KMS-11 (cell line): ENCODE results near the gene DDX4.
A peak's percentile ranks its signal among the peaks of the same experiment; 100 is the strongest.
"Not testable (repeated sequence)": the region's sequence is repeated elsewhere in the genome, so short reads cannot be mapped to it uniquely, and the experiment has no call there.

Source experiments
- H2AFZ ChIP-seq: fragments of 200-600 bp; sonication (generic); 2 replicates; pipeline ENCODE4 v1.6.1; 2016; ENCODE audit warnings: antibody characterized with exemption, mixed run types, low read depth
- H3K27ac ChIP-seq: fragments of 200-600 bp; sonication (generic); 2 replicates; pipeline ENCODE4 v1.6.1; 2016; ENCODE audit warnings: mild to moderate bottlenecking, mixed run types
- H3K27me3 ChIP-seq: fragments of 200-600 bp; sonication (generic); 2 replicates; pipeline ENCODE4 v1.6.1; 2017; ENCODE audit warnings: mild to moderate bottlenecking, low read depth, mixed run types, moderate library complexity; ENCODE audit not compliant: insufficient read depth
- H3K36me3 ChIP-seq: fragments of 200-600 bp; sonication (generic); 2 replicates; pipeline ENCODE4 v1.6.1; 2017; ENCODE audit warnings: mild to moderate bottlenecking, mixed run types; ENCODE audit not compliant: insufficient read depth
- H3K4me1 ChIP-seq: fragments of 200-600 bp; sonication (generic); 2 replicates; pipeline ENCODE4 v1.6.1; 2016; ENCODE audit warnings: mild to moderate bottlenecking, low read depth, mixed run types; ENCODE audit not compliant: poor library complexity, severe bottlenecking
- H3K4me2 ChIP-seq: fragments of 200-600 bp; sonication (generic); 2 replicates; pipeline ENCODE4 v1.7.0; 2016; ENCODE audit warnings: mild to moderate bottlenecking, mixed run types
- H3K4me3 ChIP-seq: fragments of 200-600 bp; sonication (generic); IDR thresholded peaks from 2 replicates; pipeline ENCODE4 v1.6.1; 2017; ENCODE audit warnings: low read depth, low read length, mixed read lengths; ENCODE audit not compliant: insufficient read depth
- H3K79me2 ChIP-seq: fragments of 200-600 bp; sonication (generic); 2 replicates; pipeline ENCODE4 v1.6.1; 2016; ENCODE audit warnings: low read depth, mixed run types; ENCODE audit not compliant: insufficient read depth
- H3K9ac ChIP-seq: fragments of 200-600 bp; sonication (generic); 2 replicates; pipeline ENCODE4 v1.6.1; 2016; ENCODE audit warnings: mild to moderate bottlenecking, mixed run types
- H4K20me1 ChIP-seq: fragments of 200-600 bp; sonication (generic); 2 replicates; pipeline ENCODE4 v1.6.1; 2016; ENCODE audit warnings: mild to moderate bottlenecking, mixed run types; ENCODE audit not compliant: insufficient read depth
- TF ChIP-seq, protein P1 (sequence below): fragments of 200-600 bp; sonication (generic); conservative IDR thresholded peaks from 2 replicates; pipeline ENCODE4 v1.6.1; 2017; ENCODE audit warnings: low read depth, mild to moderate bottlenecking, antibody characterized with exemption, low read length, moderate library complexity, mixed read lengths

The DDX4 gene

DNA sequence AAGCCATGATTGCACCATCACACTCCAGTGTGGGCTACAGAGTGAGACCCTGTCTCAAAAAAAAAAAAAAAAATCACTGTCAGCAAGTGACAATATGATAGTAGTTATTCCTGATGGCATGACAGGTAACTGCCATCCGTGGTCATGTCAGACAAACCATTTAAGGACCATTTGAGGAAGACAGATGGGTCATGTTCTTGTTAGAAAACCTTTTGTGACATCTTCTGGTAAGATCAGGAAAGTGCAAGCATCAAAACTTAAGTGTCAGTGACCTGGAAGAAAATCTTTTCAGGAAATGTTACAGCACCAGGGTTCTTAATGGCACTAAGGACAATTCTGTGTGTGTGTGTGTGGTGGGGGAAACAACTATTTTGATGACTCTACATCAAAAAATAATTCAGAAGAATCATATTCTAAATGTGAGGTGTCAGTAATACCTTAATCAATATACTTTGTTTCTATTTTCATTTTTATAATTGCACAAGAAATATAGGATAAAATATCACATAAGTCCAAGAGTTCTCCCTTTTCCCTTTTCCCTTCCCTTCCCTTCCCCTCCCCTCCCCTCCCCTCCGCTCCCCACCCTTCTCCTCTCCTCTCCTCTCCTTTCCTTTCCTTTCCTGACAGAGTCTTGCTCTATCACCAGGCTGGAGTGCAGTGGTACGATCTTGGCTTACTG is 43.6 kb upstream of the DDX4 start:
- H2AFZ ChIP-seq = no peak overlapping the region
- H4K20me1 ChIP-seq = no peaks in the 10 kb centered on the region
- TF ChIP-seq, protein P1, sequence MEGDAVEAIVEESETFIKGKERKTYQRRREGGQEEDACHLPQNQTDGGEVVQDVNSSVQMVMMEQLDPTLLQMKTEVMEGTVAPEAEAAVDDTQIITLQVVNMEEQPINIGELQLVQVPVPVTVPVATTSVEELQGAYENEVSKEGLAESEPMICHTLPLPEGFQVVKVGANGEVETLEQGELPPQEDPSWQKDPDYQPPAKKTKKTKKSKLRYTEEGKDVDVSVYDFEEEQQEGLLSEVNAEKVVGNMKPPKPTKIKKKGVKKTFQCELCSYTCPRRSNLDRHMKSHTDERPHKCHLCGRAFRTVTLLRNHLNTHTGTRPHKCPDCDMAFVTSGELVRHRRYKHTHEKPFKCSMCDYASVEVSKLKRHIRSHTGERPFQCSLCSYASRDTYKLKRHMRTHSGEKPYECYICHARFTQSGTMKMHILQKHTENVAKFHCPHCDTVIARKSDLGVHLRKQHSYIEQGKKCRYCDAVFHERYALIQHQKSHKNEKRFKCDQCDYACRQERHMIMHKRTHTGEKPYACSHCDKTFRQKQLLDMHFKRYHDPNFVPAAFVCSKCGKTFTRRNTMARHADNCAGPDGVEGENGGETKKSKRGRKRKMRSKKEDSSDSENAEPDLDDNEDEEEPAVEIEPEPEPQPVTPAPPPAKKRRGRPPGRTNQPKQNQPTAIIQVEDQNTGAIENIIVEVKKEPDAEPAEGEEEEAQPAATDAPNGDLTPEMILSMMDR = peak; percentile 74
- no peak overlapping the region for H3K4me3 ChIP-seq
- no peaks in the 10 kb centered on the region for H3K79me2 ChIP-seq
- no peak overlapping the region for H3K9ac ChIP-seq
- H3K4me1 ChIP-seq = peaks cover 10% of the 10 kb centered on the region
- no peak overlapping the region for H3K27ac ChIP-seq
- H3K4me2 ChIP-seq = no peak overlapping the region
- H3K36me3 ChIP-seq = no peaks in the 10 kb centered on the region
- H3K27me3 ChIP-seq = no peaks in the 10 kb centered on the region

DNA sequence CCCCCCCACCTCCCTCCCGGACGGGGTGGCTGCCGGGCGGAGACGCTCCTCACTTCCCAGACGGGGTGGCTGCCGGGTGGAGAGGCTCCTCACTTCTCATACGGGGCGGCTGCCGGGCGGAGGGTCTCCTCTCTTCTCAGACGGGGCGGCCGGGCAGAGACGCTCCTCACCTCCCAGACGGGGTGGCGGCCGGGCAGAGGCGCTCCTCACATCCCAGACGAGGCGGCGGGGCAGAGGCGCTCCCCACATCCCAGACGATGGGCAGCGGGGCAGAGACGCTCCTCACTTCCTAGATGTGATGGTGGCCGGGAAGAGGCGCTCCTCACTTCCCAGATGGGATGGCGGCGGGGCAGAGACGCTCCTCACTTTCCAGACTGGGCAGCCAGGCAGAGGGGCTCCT is 41.2 kb upstream of the DDX4 start:
- H3K79me2 ChIP-seq, H3K4me2 ChIP-seq, H3K27ac ChIP-seq, H4K20me1 ChIP-seq, H2AFZ ChIP-seq, H3K4me1 ChIP-seq, H3K4me3 ChIP-seq, H3K36me3 ChIP-seq, H3K27me3 ChIP-seq, H3K9ac ChIP-seq: not testable (repeated sequence)

DNA sequence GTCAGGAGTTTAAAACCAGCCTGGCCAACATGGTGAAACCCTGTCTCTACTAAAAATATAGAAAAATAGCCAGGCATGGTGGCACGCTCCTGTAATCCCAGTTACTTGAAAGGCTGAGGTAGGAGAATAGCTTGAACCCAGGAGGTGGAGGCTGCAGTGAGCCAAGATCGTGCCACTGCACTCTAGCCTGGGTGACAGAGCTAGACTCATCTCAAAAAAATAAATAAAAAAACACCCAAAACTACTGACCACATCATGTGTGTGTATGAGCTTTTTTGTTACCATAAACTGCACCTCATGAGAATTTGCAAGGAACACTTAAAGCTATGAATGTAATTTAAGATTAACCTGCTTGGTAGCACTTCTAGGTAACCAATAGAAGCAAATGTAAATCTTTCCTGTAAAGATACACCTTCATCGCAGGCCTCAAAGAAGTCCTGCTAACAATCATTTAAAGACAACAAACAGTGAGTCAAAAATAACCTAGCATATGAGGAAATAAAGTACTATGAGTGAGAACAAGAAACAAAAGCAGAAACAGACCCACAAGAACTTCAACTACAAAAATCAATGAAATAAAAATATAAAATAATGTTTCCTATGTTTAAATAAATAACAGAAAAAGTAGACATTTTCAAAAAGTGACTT is 38.7 kb upstream of the DDX4 start:
- H3K36me3 ChIP-seq = no peaks in the 10 kb centered on the region
- no peak overlapping the region for H2AFZ ChIP-seq
- H3K4me1 ChIP-seq = peaks cover 15% of the 10 kb centered on the region
- H3K27me3 ChIP-seq = no peaks in the 10 kb centered on the region
- no peak overlapping the region for H3K27ac ChIP-seq
- no peak overlapping the region for H3K4me2 ChIP-seq
- H3K79me2 ChIP-seq = no peaks in the 10 kb centered on the region
- no peak overlapping the region for H3K4me3 ChIP-seq
- no peaks in the 10 kb centered on the region for H4K20me1 ChIP-seq
- TF ChIP-seq, protein P1 = no peak
- H3K9ac ChIP-seq = no peak overlapping the region

DNA sequence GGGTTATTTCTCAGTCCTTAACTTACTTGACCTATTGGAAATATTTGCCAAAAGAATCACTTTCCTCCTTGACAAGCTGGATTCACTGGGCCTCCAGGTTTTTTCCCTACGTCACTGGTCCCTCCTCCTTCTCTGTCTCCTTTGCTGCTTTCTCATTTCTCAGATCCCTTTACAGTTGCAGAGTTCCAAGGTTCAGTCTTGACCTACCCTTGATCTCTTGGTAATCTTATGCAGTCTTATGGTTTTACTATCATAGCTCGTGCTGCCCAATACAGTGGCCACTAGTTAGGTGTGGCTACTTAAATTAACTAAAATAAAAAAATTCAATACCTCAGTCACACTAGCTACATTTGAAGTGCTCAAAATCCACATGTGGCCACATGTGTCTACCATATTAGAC is 37.1 kb upstream of the DDX4 start:
- no peak overlapping the region for H3K4me2 ChIP-seq

More for the DNA sequence above, 37.1 kb upstream of the DDX4 start:
- Histone ChIP-seq H3K79me2 (no peaks in the 10 kb centered on the region), H3K9ac (no peak overlapping the region), H3K27me3 (no peaks in the 10 kb centered on the region), H3K36me3 (no peaks in the 10 kb centered on the region), H4K20me1 (no peaks in the 10 kb centered on the region), H3K4me1 (peaks cover 15% of the 10 kb centered on the region), H3K27ac (no peak overlapping the region), H3K4me3 (no peak overlapping the region), H2AFZ (no peak overlapping the region)
- TF ChIP-seq, protein P1 = no peak
